OCI-LY3 (cell line): ENCODE data around the gene BTBD18.

Experiments
- H2AFZ ChIP-seq: fragments of 200-600, 300-600 bp; shearing (Covaris generic); 2 replicates; pipeline ENCODE4 v1.6.0; 2014; ENCODE audit warnings: antibody characterized with exemption, low read depth, low read length
- H3K27ac ChIP-seq: fragments of 200-600, 300-600 bp; sonication (generic); 2 replicates; pipeline ENCODE4 v1.5.1; 2014; ENCODE audit warnings: mild to moderate bottlenecking, low read length, moderate library complexity, mixed read lengths
- H3K27me3 ChIP-seq: fragments of 200-600, 300-600 bp; sonication (generic); 2 replicates; pipeline ENCODE4 v1.6.1; 2014; ENCODE audit warnings: low read depth, low read length, mixed read lengths
- H3K36me3 ChIP-seq: fragments of 200-600, 300-600 bp; sonication (generic); replicated peaks from 2 replicates; pipeline ENCODE3; 2014; ENCODE audit warnings: low read depth, low read length, mixed read lengths
- H3K4me1 ChIP-seq: fragments of 300-600, 200-600 bp; sonication (generic); 2 replicates; pipeline ENCODE4 v1.6.1; 2014; ENCODE audit warnings: low read length, mixed read lengths
- H3K4me2 ChIP-seq: fragments of 200-600, 300-600 bp; sonication (generic); 2 replicates; pipeline ENCODE4 v1.6.1; 2014; ENCODE audit warnings: low read length, mixed read lengths
- H3K4me3 ChIP-seq: fragments of 300-600, 200-600 bp; sonication (generic); 2 replicates; pipeline ENCODE4 v1.5.1; 2014; ENCODE audit warnings: antibody characterized with exemption, mild to moderate bottlenecking, low read length, moderate library complexity
- H3K79me2 ChIP-seq: fragments of 300-600, 200-600 bp; shearing (Covaris generic); 2 replicates; pipeline ENCODE4 v1.6.1; 2014; ENCODE audit warnings: mild to moderate bottlenecking, low read length, mixed read lengths
- H3K9ac ChIP-seq: fragments of 300-600, 200-600 bp; shearing (Covaris generic); 2 replicates; pipeline ENCODE4 v1.6.0; 2014; ENCODE audit warnings: mild to moderate bottlenecking, low read length, moderate library complexity
- H3K9me3 ChIP-seq: fragments of 200-600, 300-600 bp; shearing (Covaris generic); 2 replicates; pipeline ENCODE4 v1.6.1; 2014; ENCODE audit warnings: low read length, mixed read lengths; ENCODE audit not compliant: insufficient read depth
- H4K20me1 ChIP-seq: fragments of 200-600, 300-600 bp; sonication (generic); 2 replicates; pipeline ENCODE4 v1.6.1; 2016; ENCODE audit warnings: low read length, mixed read lengths; ENCODE audit not compliant: insufficient read depth
- EZH2phosphoT487 ChIP-seq: fragments of 200-600 bp; shearing (Covaris generic); IDR thresholded peaks from 2 replicates; pipeline ENCODE4 v1.6.1; 2018; ENCODE audit warnings: antibody characterized with exemption, mixed run types, low read depth
- TF ChIP-seq, protein P1 (sequence below): fragments of 200-600, 300-600 bp; sonication (generic); IDR thresholded peaks from 2 replicates; pipeline ENCODE4 v1.5.1; 2014; ENCODE audit warnings: antibody characterized with exemption, low read length, low read depth

Gene BTBD18

DNA sequence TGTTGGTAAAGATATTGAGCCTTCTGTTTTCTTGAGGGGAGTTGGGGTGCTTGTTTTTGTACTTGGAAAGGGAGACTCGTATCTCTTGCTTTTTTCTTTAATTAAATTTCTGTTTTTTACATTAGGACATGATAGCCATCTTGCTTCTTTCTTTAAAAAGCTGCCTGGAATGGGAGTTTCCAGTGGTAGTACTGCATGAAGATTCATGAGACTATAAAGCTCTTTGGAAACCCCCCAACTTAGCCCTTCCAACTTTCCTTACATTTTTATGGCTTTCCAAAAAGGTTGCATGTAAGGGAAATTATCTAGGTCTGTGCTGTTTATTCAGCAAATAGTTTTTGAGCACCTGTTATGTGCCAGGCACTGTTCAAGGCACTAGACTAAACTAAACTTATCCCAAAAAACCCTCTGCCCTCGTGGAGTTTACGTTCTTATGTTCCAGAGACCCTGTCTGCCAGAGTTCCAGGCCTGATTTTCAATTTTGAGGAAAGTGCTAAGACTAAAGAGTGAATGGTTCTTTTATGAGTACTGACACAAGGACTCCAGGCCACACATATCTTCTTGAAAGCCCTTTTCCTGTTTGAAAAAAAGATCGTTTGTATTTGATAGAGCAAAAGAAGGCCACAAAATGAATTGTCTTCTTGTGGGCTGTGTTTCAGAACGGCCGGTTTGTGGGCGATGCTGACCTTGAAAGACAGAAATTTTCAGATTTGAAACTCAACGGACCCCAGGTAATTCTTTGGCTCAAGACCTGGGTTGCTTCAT, 41.9 kb upstream of the BTBD18 start:
- Histone ChIP-seq H3K36me3 (no peaks in the 10 kb centered on the region), H3K4me3 (no peak overlapping the region)
- TF ChIP-seq EZH2phosphoT487, result no peak
- TF ChIP-seq, protein P1, sequence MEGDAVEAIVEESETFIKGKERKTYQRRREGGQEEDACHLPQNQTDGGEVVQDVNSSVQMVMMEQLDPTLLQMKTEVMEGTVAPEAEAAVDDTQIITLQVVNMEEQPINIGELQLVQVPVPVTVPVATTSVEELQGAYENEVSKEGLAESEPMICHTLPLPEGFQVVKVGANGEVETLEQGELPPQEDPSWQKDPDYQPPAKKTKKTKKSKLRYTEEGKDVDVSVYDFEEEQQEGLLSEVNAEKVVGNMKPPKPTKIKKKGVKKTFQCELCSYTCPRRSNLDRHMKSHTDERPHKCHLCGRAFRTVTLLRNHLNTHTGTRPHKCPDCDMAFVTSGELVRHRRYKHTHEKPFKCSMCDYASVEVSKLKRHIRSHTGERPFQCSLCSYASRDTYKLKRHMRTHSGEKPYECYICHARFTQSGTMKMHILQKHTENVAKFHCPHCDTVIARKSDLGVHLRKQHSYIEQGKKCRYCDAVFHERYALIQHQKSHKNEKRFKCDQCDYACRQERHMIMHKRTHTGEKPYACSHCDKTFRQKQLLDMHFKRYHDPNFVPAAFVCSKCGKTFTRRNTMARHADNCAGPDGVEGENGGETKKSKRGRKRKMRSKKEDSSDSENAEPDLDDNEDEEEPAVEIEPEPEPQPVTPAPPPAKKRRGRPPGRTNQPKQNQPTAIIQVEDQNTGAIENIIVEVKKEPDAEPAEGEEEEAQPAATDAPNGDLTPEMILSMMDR, result no peak

DNA sequence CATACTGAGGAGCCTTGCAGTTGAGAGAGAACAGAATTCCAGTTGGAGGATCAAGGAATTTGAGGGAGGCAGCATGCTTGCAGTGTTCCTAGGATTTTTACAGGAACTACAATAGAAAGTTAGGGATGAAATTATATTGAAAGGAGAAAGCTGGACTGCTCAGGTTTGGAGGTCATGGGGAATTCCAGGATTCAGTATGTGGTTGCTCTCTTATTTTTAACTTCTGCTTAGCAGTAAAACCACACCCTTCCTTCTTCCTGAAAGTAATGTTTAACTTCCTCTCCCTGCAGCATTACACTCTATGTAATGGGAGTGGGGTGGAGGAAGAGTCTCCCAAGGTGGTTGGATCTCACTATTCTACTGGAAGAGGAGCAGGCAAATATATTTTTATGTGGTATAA, 41.3 kb upstream of the BTBD18 start:
- Histone ChIP-seq H2AFZ (no peak overlapping the region), H4K20me1 (no peaks in the 10 kb centered on the region), H3K36me3 (no peaks in the 10 kb centered on the region), H3K9me3 (no peaks in the 10 kb centered on the region), H3K4me3 (no peak overlapping the region; the same call in 1 of the 2 replicates), H3K27ac (no peak overlapping the region), H3K27me3 (no peaks in the 10 kb centered on the region), H3K79me2 (no peaks in the 10 kb centered on the region), H3K4me2 (peak overlapping the region; percentile 56), H3K9ac (no peak overlapping the region), H3K4me1 (peaks cover 29% of the 10 kb centered on the region)
- TF ChIP-seq EZH2phosphoT487, result no peak
- TF ChIP-seq, protein P1, result no peak

More for the DNA sequence above, 41.9 kb upstream of the BTBD18 start:
- Histone ChIP-seq H4K20me1 (no peaks in the 10 kb centered on the region), H3K79me2 (no peaks in the 10 kb centered on the region), H2AFZ (no peak overlapping the region), H3K27me3 (no peaks in the 10 kb centered on the region), H3K4me1 (peaks cover 25% of the 10 kb centered on the region), H3K9me3 (no peaks in the 10 kb centered on the region), H3K9ac (no peak overlapping the region), H3K27ac (no peak overlapping the region), H3K4me2 (peak overlapping the region; percentile 56)

DNA sequence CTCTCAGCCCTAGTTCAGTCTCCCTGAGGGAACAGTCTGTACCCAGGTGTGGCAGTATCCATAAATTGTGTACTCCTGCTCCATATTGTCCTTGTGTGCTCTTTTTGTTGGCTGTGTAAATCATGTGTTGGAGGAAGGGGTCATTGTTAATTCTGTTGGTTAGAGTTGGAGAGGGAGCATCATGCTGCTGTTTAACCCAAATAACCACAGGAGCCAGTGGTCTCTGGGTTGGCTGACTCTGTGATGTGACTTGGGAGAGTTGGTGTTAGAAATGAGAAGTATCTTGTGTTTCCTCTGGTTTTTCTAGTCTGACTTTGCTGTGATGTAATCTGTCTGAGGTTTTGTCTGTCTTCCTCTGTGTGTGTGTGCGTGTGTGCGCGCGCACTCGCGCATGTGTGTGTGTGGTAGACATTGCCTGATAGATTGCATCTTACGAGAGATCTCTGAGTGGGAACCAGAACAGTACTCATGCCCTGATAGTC, 40.5 kb upstream of the BTBD18 start:
- H3K4me1 ChIP-seq, result peaks cover 29% of the 10 kb centered on the region
- no peaks in the 10 kb centered on the region for H3K9me3 ChIP-seq
- H3K4me3 ChIP-seq, result no peak overlapping the region
- no peaks in the 10 kb centered on the region for H3K27me3 ChIP-seq
- TF ChIP-seq, protein P1, result no peak
- no peak for TF ChIP-seq EZH2phosphoT487
- no peak overlapping the region for H3K9ac ChIP-seq
- no peak overlapping the region for H3K27ac ChIP-seq
- no peaks in the 10 kb centered on the region for H3K79me2 ChIP-seq
- H3K36me3 ChIP-seq, result no peaks in the 10 kb centered on the region
- peak overlapping the region; percentile 20; the same call in 1 of the 2 replicates for H3K4me2 ChIP-seq
- H4K20me1 ChIP-seq, result no peaks in the 10 kb centered on the region
- no peak overlapping the region for H2AFZ ChIP-seq

DNA sequence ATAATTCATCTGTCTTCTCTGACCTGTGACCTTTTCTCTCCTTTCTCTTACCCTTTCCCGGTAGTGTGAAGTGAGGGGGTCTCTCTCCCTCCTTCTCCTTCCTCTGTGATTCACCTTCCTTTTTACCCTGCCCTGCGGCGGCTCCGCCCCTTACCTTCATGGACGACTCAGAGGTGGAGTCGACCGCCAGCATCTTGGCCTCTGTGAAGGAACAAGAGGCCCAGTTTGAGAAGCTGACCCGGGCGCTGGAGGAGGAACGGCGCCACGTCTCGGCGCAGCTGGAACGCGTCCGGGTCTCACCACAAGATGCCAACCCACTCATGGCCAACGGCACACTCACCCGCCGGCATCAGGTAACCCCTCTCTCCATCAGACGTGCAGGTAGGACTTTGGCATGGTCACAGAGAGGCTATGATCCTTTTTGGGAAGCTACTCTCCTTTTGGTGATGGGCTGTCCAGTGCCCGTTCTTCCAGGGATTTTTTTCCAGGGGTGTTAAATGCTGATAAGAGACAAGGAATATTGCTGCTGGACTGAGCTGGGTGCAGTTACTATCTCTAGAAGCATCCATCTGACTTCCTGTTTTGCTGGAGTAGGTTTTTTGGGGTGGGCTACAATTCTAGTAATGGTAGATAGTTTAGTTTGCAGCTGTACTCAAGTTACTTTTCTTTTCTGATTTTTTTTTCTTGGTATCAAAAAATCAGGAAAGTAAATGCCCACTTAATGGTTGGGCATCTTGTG, 39.9 kb upstream of the BTBD18 start:
- Histone ChIP-seq H3K36me3 (no peaks in the 10 kb centered on the region), H3K4me2 (0 out of 2 replicates have a peak overlapping the region, but pooled peaks have one; percentile 20)
- TF ChIP-seq, protein P1, result no peak
- TF ChIP-seq EZH2phosphoT487, result no peak

More for the DNA sequence above, 39.9 kb upstream of the BTBD18 start:
- Histone ChIP-seq H4K20me1 (no peaks in the 10 kb centered on the region), H2AFZ (no peak overlapping the region), H3K9ac (no peak overlapping the region), H3K4me1 (peaks cover 29% of the 10 kb centered on the region), H3K79me2 (no peaks in the 10 kb centered on the region), H3K27me3 (no peaks in the 10 kb centered on the region), H3K4me3 (no peak overlapping the region), H3K27ac (no peak overlapping the region), H3K9me3 (no peaks in the 10 kb centered on the region)
